Adrenal gland (tissue), 12 donors: ENCODE data around the gene ZHX3. TPM values are rescaled to one million over a fixed set of nuclear protein-coding genes. Genes with fewer than 3 reads are reported as not detected.

ENCODE experiments used
- DNase-seq, 7 donors: peaks; one replicate each; pipeline ENCODE4 v3.0.0-alpha.2; 2019 to 2020
- H3K27ac ChIP-seq, 5 donors: fragments of 200-600 bp; sonication (generic) in 4 of 5; 1 replicate in 3 of 5; 2 replicates in 2 of 5; pipeline versions ENCODE4 v1.5.1 to v1.8.0; 2016 to 2020; ENCODE audit warnings: mild to moderate bottlenecking in 1 of 5
- H3K27me3 ChIP-seq: fragments of 200-600 bp; 2 replicates; pipeline ENCODE4 v1.8.0; 2021
- H3K36me3 ChIP-seq, 2 donors: fragments of 200-600 bp; replicated peaks in 1 of 2; 1 replicate in 1 of 2; 2 replicates in 1 of 2; pipeline versions ENCODE4 v1.5.1 to v1.8.0; 2018 to 2022
- H3K4me1 ChIP-seq, 2 donors: fragments of 200-600 bp; replicated peaks in 1 of 2; 1 replicate in 1 of 2; 2 replicates in 1 of 2; pipeline versions ENCODE4 v1.5.1 to v1.8.0; 2018 to 2021
- H3K4me3 ChIP-seq, 4 donors: fragments of 200-600 bp; sonication (generic) in 3 of 4; one replicate each; pipeline ENCODE4 v1.5.1; 2016 to 2018
- H3K9me3 ChIP-seq, 3 donors: fragments of 200-600 bp; sonication (generic) in 1 of 3; replicated peaks in 1 of 3; 1 replicate in 2 of 3; 2 replicates in 1 of 3; pipeline versions ENCODE4 v1.5.1 to v1.8.0; 2016 to 2021
- POLR2A ChIP-seq, 2 donors: fragments of 450-650 bp; IDR thresholded peaks; one replicate each; pipeline ENCODE4 v1.6.1; 2017; ENCODE audit warnings: antibody characterized with exemption in 2 of 2, mild to moderate bottlenecking in 2 of 2, moderate library complexity in 1 of 2
- WGBS, 4 donors: extraction: QIAGEN DNeasy Blood & Tissue Kit in 2 of 4; methylation state at CpG; one replicate each; pipeline versions ENCODE4 v1.1.5 to v1.1.7; 2013 to 2017; 5-methylcytosine and 5-hydroxymethylcytosine counted together
- intact Hi-C, 2 donors: fragments of 100-400 bp; cut with DNase I; formaldehyde crosslinking; loops; one replicate each; pipeline versions ENCODE4 v1.14.1 to v1.15.0; 2022 to 2023
- polyA plus RNA-seq, 3 donors: library from polyadenylated mRNA; stranded (reverse); fragments of 200-250 nt in 2 of 3; fragments of 350-450 nt in 1 of 3; fragmentation: Illumina TruSeq in 1 of 3; extraction: RNeasy Lipid Tissue Mini Kit (QIAGEN cat#74804) in 1 of 3; gene quantifications; one replicate each; pipeline ENCODE4 v1.2.3, GENCODE V29; 2013 to 2014
- total RNA-seq, 9 donors: library from RNA; depleted of rRNA in 4 of 9; stranded (reverse); fragments of >200 nt in 4 of 9; fragments of 120-200 nt in 1 of 9; fragmentation: NEBNext Ultra II Directional in 1 of 9; extraction: Animal tissue kit (Norgen Biotek cat#: 25700) in 1 of 9; gene quantifications; one replicate each; pipeline versions ENCODE4 v1.1.0 to v1.2.4, GENCODE V29; 2013 to 2023
- TF ChIP-seq, protein P1 (sequence below), 6 experiments: fragments of 450-650 bp in 4 of 6; fragments of 200-600 bp in 2 of 6; sonication (generic) in 1 of 6; IDR thresholded peaks; 1 replicate in 5 of 6; 2 replicates in 1 of 6; pipeline versions ENCODE4 v1.5.1 to v1.8.0; 2016 to 2021; ENCODE audit warnings: antibody characterized with exemption in 6 of 6, mild to moderate bottlenecking in 2 of 6, moderate library complexity in 1 of 6
- donor health status: healthy with polysubstance abuse.
- donor health status: Bipolar disorder and iron deficiency.
- donor health status: DM: yes; HTN: yes; CAD: no.
- donor health status: DM: no; HTN: no; CAD: no.
- donor health status: DM: no; HTN: no; CAD: no.
- donor health status: DM: yes; HTN: yes; CAD: no.

ZHX3 gene
- total and polyA plus RNA-seq, 12 donors, result 20.7 to 91.1 (median 51.2) TPM

DNA sequence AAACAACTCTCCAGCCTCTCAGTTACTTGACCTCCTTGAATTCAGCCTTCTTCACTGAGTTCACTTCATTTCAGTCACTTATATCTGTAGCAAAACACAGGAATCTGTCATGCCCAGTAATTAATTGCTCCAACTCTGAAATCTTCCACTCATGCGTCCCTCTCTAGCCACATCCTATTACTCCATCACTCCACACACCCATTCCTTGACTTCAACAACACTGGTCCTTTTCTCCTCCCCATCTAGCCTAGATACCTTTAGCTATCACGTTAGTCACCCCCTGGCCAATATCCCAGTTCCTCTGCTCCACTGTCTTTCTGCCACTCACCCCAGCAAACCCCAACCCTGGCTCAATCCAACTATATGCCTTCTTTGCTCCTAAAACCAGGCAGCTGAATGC, 7.7 kb downstream of the ZHX3 start:
- H3K27ac ChIP-seq, result peak overlapping the region in 4 of 5 donors; percentile 7 to 80 (median 44)
- peaks cover 22 to 38% of the 10 kb centered on the region in 2 donors for H3K4me1 ChIP-seq
- H3K4me3 ChIP-seq, result no peak overlapping the region
- TF ChIP-seq, protein P1, sequence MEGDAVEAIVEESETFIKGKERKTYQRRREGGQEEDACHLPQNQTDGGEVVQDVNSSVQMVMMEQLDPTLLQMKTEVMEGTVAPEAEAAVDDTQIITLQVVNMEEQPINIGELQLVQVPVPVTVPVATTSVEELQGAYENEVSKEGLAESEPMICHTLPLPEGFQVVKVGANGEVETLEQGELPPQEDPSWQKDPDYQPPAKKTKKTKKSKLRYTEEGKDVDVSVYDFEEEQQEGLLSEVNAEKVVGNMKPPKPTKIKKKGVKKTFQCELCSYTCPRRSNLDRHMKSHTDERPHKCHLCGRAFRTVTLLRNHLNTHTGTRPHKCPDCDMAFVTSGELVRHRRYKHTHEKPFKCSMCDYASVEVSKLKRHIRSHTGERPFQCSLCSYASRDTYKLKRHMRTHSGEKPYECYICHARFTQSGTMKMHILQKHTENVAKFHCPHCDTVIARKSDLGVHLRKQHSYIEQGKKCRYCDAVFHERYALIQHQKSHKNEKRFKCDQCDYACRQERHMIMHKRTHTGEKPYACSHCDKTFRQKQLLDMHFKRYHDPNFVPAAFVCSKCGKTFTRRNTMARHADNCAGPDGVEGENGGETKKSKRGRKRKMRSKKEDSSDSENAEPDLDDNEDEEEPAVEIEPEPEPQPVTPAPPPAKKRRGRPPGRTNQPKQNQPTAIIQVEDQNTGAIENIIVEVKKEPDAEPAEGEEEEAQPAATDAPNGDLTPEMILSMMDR (IDR thresholded peaks at IDR 0.05), result no peak
- no peak for TF ChIP-seq POLR2A (IDR thresholded peaks at IDR 0.05)
- H3K9me3 ChIP-seq, result no peaks in the 10 kb centered on the region
- intact Hi-C loops, result no loop called here
- no peaks in the 10 kb centered on the region for H3K36me3 ChIP-seq
- WGBS, 4 donors, result 20 to 37% (median 30%) methylated on average over 2 of the region's 2 CpGs
- DNase-seq, result peak in 2 of 7 donors; percentile 43 to 44
- H3K27me3 ChIP-seq, result no peaks in the 10 kb centered on the region

GRCh38 chr20:41308726-41309413, 8.7 kb downstream of the ZHX3 start:
- TF ChIP-seq, protein P1 (IDR thresholded peaks at IDR 0.05), result no peak
- no peak for TF ChIP-seq POLR2A (IDR thresholded peaks at IDR 0.05)
- peak overlapping the region in 4 of 5 donors; percentile 7 to 80 (median 44) for H3K27ac ChIP-seq
- H3K4me3 ChIP-seq, result no peak overlapping the region
- H3K27me3 ChIP-seq, result no peaks in the 10 kb centered on the region
- no peaks in the 10 kb centered on the region for H3K9me3 ChIP-seq
- peaks cover 13 to 32% of the 10 kb centered on the region in 2 donors for H3K4me1 ChIP-seq
- DNase-seq, result no peak
- no peaks in the 10 kb centered on the region for H3K36me3 ChIP-seq
- intact Hi-C loops, result no loop called here
- 26 to 40% (median 34%) methylated on average over 3 of the region's 3 CpGs for WGBS, 4 donors

DNA sequence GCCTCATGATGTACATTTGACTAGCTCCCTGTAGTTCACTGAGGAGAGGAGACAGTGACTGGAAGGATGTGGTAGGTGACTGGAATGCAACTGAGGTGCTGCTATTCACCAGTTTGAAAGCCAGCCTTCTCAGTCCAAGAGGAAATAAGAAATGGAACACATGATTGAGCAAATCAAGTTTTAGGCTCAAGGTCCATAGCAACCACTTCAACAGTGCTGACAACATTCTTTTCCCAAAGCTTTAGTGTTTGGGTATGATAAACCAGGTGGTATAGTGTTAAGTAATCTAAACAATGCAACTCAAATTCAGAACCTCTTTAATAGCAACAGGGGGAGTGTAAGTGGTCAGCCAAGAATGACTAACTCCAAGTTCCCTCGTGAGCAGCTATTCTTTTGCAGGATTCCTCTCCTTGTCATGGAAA, 9.2 kb downstream of the ZHX3 start:
- WGBS, 4 donors, result 6 to 24% (median 11%) methylated on average over 1 of the region's 1 CpG
- Histone ChIP-seq H3K27me3 (no peaks in the 10 kb centered on the region), H3K36me3 (no peaks in the 10 kb centered on the region), H3K27ac (peak overlapping the region in 4 of 5 donors; percentile 7 to 80 (median 44)), H3K4me1 (peaks cover 10 to 30% of the 10 kb centered on the region in 2 donors), H3K9me3 (no peaks in the 10 kb centered on the region), H3K4me3 (no peak overlapping the region)
- TF ChIP-seq, protein P1 (IDR thresholded peaks at IDR 0.05), result no peak
- TF ChIP-seq POLR2A (IDR thresholded peaks at IDR 0.05), result no peak
- no peak for DNase-seq
- intact Hi-C loops, result no loop called here

DNA sequence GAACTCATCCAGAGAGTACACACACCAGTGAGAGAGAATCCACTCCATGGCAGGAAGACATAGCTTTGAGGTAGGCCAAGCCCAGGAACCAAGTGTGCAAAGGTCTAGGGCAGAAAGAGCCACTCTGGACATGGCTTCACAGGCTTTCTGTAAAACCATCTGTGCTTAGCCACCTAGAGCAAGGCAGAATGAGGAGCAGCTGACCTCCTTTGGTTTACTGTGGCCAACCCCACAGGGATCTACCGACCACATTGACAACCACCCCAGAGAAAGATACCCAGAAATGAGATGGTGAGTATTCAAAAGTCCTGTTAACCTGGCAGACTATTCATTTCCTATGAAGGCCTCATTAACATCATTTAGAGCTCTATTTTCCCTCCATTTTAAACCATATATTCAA, 10.5 kb downstream of the ZHX3 start:
- intact Hi-C loops, result no loop called here
- no peak overlapping the region for H3K4me3 ChIP-seq
- WGBS, 4 donors, result 90 to 100% (median 98%) methylated on average over 1 of the region's 1 CpG
- H3K27me3 ChIP-seq, result no peaks in the 10 kb centered on the region
- peaks cover 10 to 30% of the 10 kb centered on the region in 2 donors for H3K4me1 ChIP-seq
- no peak overlapping the region for H3K27ac ChIP-seq
- H3K9me3 ChIP-seq, result no peaks in the 10 kb centered on the region
- H3K36me3 ChIP-seq, result no peaks in the 10 kb centered on the region
- TF ChIP-seq, protein P1 (IDR thresholded peaks at IDR 0.05), result no peak
- TF ChIP-seq POLR2A (IDR thresholded peaks at IDR 0.05), result no peak
- no peak for DNase-seq
